ENCODE results near the gene SCAP. TPM values are rescaled to one million over a fixed set of nuclear protein-coding genes. Genes with fewer than 3 reads are reported as not detected.

SCAP gene
- total RNA-seq, 1 donor from 2014 or later, result 86.3 TPM

GRCh38 chr3:47405820-47406761, 69.7 kb downstream of the SCAP start:
- no peak overlapping the region for H3K27ac Mint-ChIP-seq
- peaks cover 2% of the 10 kb centered on the region for H3K36me3 Mint-ChIP-seq (ENCODE audit: low read depth)
- DNase-seq (ENCODE audit: low spot score), result no peak
- H3K9me3 Mint-ChIP-seq, result no peaks in the 10 kb centered on the region
- H3K4me1 Mint-ChIP-seq (ENCODE audit: low read depth), result no peaks in the 10 kb centered on the region
- intact Hi-C loops (cut with micrococcal nuclease), result no loop called here
- no peaks in the 10 kb centered on the region for H3K27me3 Mint-ChIP-seq (ENCODE audit: insufficient read depth)
- no peak overlapping the region for H3K4me3 Mint-ChIP-seq

GRCh38 chr3:47404955-47405790, 70.6 kb downstream of the SCAP start:
- Mint-ChIP-seq H3K27ac (no peak overlapping the region), H3K9me3 (no peaks in the 10 kb centered on the region), H3K27me3 (ENCODE audit: insufficient read depth) (no peaks in the 10 kb centered on the region), H3K4me1 (ENCODE audit: low read depth) (no peaks in the 10 kb centered on the region), H3K36me3 (ENCODE audit: low read depth) (peaks cover 2% of the 10 kb centered on the region), H3K4me3 (no peak overlapping the region)
- intact Hi-C loops (cut with micrococcal nuclease), result no loop called here
- DNase-seq (ENCODE audit: low spot score), result no peak

GRCh38 chr3:47404431-47404876, 71.3 kb downstream of the SCAP start:
- Mint-ChIP-seq H3K36me3 (ENCODE audit: low read depth) (peaks cover 2% of the 10 kb centered on the region), H3K9me3 (no peaks in the 10 kb centered on the region), H3K27me3 (ENCODE audit: insufficient read depth) (no peaks in the 10 kb centered on the region), H3K4me3 (no peak overlapping the region), H3K4me1 (ENCODE audit: low read depth) (peaks cover 2% of the 10 kb centered on the region), H3K27ac (no peak overlapping the region)
- no peak for DNase-seq (ENCODE audit: low spot score)
- intact Hi-C loops (cut with micrococcal nuclease), result no loop called here

- H3K36me3 Mint-ChIP-seq (ENCODE audit: low read depth), result peaks cover 7% of the 10 kb centered on the region
- no peak for DNase-seq (ENCODE audit: low spot score)
- H3K4me3 Mint-ChIP-seq, result no peak overlapping the region
- H3K4me1 Mint-ChIP-seq (ENCODE audit: low read depth), result peaks cover 6% of the 10 kb centered on the region
- H3K27me3 Mint-ChIP-seq (ENCODE audit: insufficient read depth), result no peaks in the 10 kb centered on the region
- H3K27ac Mint-ChIP-seq, result no peak overlapping the region
- H3K9me3 Mint-ChIP-seq, result no peaks in the 10 kb centered on the region
- intact Hi-C loops (cut with micrococcal nuclease), result no loop called here
Observed at GRCh38 chr3:47399531-47400270, 76.0 kb downstream of the SCAP start.

GRCh38 chr3:47399016-47399415, 76.7 kb downstream of the SCAP start:
- H3K4me3 Mint-ChIP-seq, result no peak overlapping the region
- H3K9me3 Mint-ChIP-seq, result no peaks in the 10 kb centered on the region
- DNase-seq (ENCODE audit: low spot score), result no peak
- H3K27ac Mint-ChIP-seq, result no peak overlapping the region
- peaks cover 8% of the 10 kb centered on the region for H3K4me1 Mint-ChIP-seq (ENCODE audit: low read depth)
- no peaks in the 10 kb centered on the region for H3K27me3 Mint-ChIP-seq (ENCODE audit: insufficient read depth)
- peaks cover 9% of the 10 kb centered on the region for H3K36me3 Mint-ChIP-seq (ENCODE audit: low read depth)
- intact Hi-C loops (cut with micrococcal nuclease), result no loop called here

GRCh38 chr3:47398228-47398627, 77.5 kb downstream of the SCAP start:
- Mint-ChIP-seq H3K27ac (no peak overlapping the region), H3K4me1 (ENCODE audit: low read depth) (peaks cover 10% of the 10 kb centered on the region), H3K4me3 (no peak overlapping the region), H3K27me3 (ENCODE audit: insufficient read depth) (no peaks in the 10 kb centered on the region), H3K9me3 (no peaks in the 10 kb centered on the region), H3K36me3 (ENCODE audit: low read depth) (peaks cover 9% of the 10 kb centered on the region)
- no peak for DNase-seq (ENCODE audit: low spot score)
- intact Hi-C loops (cut with micrococcal nuclease), result no loop called here

GRCh38 chr3:47394881-47395280, 80.9 kb downstream of the SCAP start:
- H3K4me1 Mint-ChIP-seq (ENCODE audit: low read depth), result peaks cover 10% of the 10 kb centered on the region
- no peaks in the 10 kb centered on the region for H3K27me3 Mint-ChIP-seq (ENCODE audit: insufficient read depth)
- H3K4me3 Mint-ChIP-seq, result no peak overlapping the region
- H3K9me3 Mint-ChIP-seq, result no peaks in the 10 kb centered on the region
- intact Hi-C loops (cut with micrococcal nuclease), result no loop called here
- DNase-seq (ENCODE audit: low spot score), result no peak
- H3K36me3 Mint-ChIP-seq (ENCODE audit: low read depth), result peaks cover 9% of the 10 kb centered on the region
- H3K27ac Mint-ChIP-seq, result no peak overlapping the region

- Mint-ChIP-seq H3K27ac (peak overlapping the region; percentile 13), H3K36me3 (ENCODE audit: low read depth) (peaks cover 7% of the 10 kb centered on the region), H3K9me3 (no peaks in the 10 kb centered on the region), H3K27me3 (ENCODE audit: insufficient read depth) (no peaks in the 10 kb centered on the region), H3K4me3 (no peak overlapping the region), H3K4me1 (ENCODE audit: low read depth) (peaks cover 7% of the 10 kb centered on the region)
- intact Hi-C loops (cut with micrococcal nuclease), result no loop called here
- DNase-seq (ENCODE audit: low spot score), result no peak
Observed at GRCh38 chr3:47394140-47394870, 81.4 kb downstream of the SCAP start.

- DNase-seq (ENCODE audit: low spot score), result no peak
- intact Hi-C loops (cut with micrococcal nuclease), result no loop called here
- H3K27ac Mint-ChIP-seq, result no peak overlapping the region
- no peak overlapping the region for H3K4me3 Mint-ChIP-seq
- H3K27me3 Mint-ChIP-seq (ENCODE audit: insufficient read depth), result no peaks in the 10 kb centered on the region
- H3K36me3 Mint-ChIP-seq (ENCODE audit: low read depth), result peaks cover 8% of the 10 kb centered on the region
- peaks cover 6% of the 10 kb centered on the region for H3K4me1 Mint-ChIP-seq (ENCODE audit: low read depth)
- H3K9me3 Mint-ChIP-seq, result no peaks in the 10 kb centered on the region
Observed at GRCh38 chr3:47392933-47393332, 82.8 kb downstream of the SCAP start.

GRCh38 chr3:47385796-47386195, 89.9 kb downstream of the SCAP start:
- no peak for DNase-seq (ENCODE audit: low spot score)
- H3K4me1 Mint-ChIP-seq (ENCODE audit: low read depth), result peaks cover 37% of the 10 kb centered on the region
- no peak overlapping the region for H3K4me3 Mint-ChIP-seq
- no peaks in the 10 kb centered on the region for H3K27me3 Mint-ChIP-seq (ENCODE audit: insufficient read depth)
- intact Hi-C loops (cut with micrococcal nuclease), result no loop called here
- H3K27ac Mint-ChIP-seq, result peak overlapping the region; percentile 13
- H3K36me3 Mint-ChIP-seq (ENCODE audit: low read depth), result peaks cover 22% of the 10 kb centered on the region
- H3K9me3 Mint-ChIP-seq, result no peaks in the 10 kb centered on the region

GRCh38 chr3:47385007-47385406, 90.7 kb downstream of the SCAP start:
- no peak overlapping the region for H3K4me3 Mint-ChIP-seq
- no peak for DNase-seq (ENCODE audit: low spot score)
- no peaks in the 10 kb centered on the region for H3K27me3 Mint-ChIP-seq (ENCODE audit: insufficient read depth)
- intact Hi-C loops (cut with micrococcal nuclease), result no loop called here
- peaks cover 42% of the 10 kb centered on the region for H3K4me1 Mint-ChIP-seq (ENCODE audit: low read depth)
- peaks cover 25% of the 10 kb centered on the region for H3K36me3 Mint-ChIP-seq (ENCODE audit: low read depth)
- H3K9me3 Mint-ChIP-seq, result no peaks in the 10 kb centered on the region
- no peak overlapping the region for H3K27ac Mint-ChIP-seq

GRCh38 chr3:47384425-47384824, 91.3 kb downstream of the SCAP start:
- H3K9me3 Mint-ChIP-seq, result no peaks in the 10 kb centered on the region
- intact Hi-C loops (cut with micrococcal nuclease), result loop anchor here (5.0 kb wide), 1 partner anchor 327 kb away; no protein-coding TSS in a partner anchor
- H3K4me1 Mint-ChIP-seq (ENCODE audit: low read depth), result peaks cover 48% of the 10 kb centered on the region
- H3K4me3 Mint-ChIP-seq, result no peak overlapping the region
- no peak overlapping the region for H3K27ac Mint-ChIP-seq
- peaks cover 28% of the 10 kb centered on the region for H3K36me3 Mint-ChIP-seq (ENCODE audit: low read depth)
- DNase-seq (ENCODE audit: low spot score), result no peak
- H3K27me3 Mint-ChIP-seq (ENCODE audit: insufficient read depth), result no peaks in the 10 kb centered on the region
